ENCODE measurements around the gene TNIK.
"Not testable (repeated sequence)": the region's sequence is repeated elsewhere in the genome, so short reads cannot be mapped to it uniquely, and the experiment has no call there.

TNIK gene

GRCh38 chr3:171469376-171469775 is 9.2 kb upstream of the TNIK start:
- DNase-seq (ENCODE audit: low read depth in 3 of 3) = no peak

- no peak for DNase-seq (ENCODE audit: low read depth in 3 of 3)
These were observed 8.2 kb upstream of the TNIK start for GRCh38 chr3:171468296-171468906.

DNA sequence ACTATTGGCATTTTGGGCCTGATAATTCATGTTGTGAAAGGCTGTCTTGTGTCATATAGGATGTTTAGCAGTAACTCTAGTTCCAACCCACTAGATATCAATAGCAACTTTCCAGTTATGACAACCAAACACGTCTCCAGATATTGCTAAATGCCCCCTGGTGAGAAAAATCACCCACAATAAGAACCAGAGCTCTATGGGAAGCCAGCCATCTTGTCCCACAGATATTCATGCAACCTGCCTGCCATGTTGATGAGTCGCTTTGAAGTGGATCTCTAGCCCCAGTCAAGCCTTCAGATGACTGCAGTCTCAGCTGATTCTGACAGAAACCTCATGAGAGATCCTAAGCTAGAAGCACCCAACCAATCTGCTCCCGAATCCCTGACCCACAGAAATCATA is 5.6 kb upstream of the TNIK start:
- no peak for DNase-seq (ENCODE audit: low read depth in 3 of 3)

- no peak for DNase-seq (ENCODE audit: low read depth in 3 of 3)
These were observed 4.3 kb upstream of the TNIK start for GRCh38 chr3:171464462-171464861.

GRCh38 chr3:171462224-171462623 is 2.0 kb upstream of the TNIK start:
- no peak for DNase-seq (ENCODE audit: low read depth in 3 of 3)

DNA sequence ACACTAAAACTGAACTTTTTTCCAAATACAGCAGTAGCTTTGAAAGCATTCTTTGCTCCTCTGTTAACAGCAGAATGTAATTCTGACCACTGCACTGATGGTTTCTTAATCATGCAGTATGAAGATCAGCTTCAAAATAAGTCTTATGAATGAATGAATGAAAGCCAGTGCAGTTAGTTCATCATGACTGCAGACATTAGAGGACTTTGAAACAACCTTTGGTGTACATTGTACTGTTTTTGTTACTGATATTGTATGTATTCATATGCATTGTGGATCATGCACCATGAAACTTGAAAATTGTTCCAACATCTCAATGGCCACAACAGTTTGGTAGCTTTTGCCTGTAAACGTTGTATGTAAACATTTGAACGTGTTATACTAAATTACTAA is 1.3 kb upstream of the TNIK start:
- DNase-seq (ENCODE audit: low read depth in 3 of 3) = no peak

DNA sequence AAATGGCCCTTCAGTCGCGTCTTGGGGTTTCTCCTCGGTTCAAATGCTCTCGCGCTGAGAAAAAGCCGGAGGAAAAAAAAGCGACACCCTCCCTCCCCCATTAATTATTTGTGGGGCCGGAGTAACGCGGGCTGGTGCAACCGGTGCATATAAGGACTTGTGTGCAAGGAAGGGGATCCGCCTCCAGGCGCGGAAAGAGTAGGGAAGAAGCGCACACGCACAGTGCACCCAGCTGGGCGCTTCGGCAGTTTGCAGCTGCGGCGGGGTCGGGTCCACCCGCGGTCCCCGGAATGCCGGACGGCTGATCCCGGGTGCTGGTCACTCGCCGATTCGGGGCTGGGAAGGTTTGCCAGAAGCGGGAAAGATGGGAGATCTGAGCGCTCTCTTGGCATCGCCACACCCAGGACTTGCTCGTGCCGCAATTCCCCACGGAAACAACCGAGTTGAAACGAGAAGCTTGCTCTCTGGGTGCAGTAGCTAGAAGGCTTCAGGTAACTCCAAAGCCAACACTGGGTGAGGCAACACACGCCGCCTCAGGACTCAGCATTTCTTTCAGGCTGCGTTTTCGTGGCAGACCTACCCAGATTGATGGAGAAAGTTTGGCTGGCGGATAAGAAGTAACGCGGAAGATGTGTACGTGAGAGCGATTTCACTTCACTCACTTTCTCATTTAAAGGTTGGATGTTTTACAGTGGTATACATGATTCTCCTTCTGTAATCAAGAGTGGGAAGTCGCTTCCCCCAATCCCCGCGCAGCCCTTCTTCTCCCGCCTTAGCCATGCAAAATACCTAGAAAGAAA is 720 bp upstream of the TNIK start:
- DNase-seq (ENCODE audit: low read depth in 3 of 3) = peak in 2 of 3 donors; percentile 17 to 20

- DNase-seq (ENCODE audit: low read depth in 3 of 3) = peak in 2 of 3 donors; percentile 21 to 26
These were observed 866 bp downstream of the TNIK start for GRCh38 chr3:171459137-171459941.

DNA sequence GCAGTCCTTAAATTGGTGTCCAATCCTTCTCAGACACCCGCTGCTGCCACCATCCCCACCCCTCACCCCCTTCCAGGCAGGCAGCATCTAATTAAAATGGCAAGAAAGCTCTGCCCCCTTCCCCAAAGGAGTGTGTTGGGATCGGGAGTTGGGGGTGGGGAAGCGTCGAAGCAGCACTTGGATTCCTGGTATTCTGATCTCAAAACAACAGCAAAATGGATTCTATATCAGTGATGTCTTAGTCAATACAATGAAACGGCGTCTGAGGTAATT is 1.4 kb downstream of the TNIK start:
- DNase-seq (ENCODE audit: low read depth in 3 of 3) = no peak

DNA sequence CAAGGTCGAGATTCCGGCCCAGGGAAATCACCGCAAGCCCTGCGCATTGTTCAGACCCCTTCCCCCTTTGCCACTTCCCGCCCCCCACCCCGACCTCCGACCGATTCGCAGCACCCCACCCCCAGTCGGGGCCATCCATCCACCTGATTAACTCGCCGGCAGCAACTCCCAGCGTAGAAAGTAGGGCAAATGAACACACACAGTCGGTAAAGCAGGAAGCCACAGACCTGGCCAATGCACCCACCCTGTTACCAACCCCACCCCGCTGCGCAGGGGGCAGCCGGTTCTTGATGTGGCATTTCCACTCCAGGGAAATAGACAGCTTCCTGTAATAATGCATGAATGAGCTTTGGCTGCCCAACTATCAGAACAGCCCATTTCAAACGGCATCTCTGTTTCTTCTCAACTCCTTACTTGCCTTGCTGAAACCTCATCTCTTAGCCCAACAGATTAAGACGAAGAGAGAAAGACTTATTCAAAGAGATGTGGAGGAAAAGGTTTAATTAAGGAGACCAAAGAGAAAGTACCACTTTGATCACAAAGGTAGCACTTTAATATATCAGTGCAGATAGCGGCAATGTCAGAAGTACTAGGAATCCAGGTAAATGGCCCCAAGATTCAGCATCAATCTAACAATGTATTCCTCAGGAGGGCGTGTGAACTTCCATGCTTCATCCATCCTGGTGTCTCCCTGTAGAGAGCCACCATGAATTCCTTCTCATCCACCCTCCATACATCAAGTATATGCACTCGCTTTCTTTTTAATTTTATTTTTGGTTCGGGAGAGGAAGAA is 1.9 kb downstream of the TNIK start:
- no peak for DNase-seq (ENCODE audit: low read depth in 3 of 3)

- DNase-seq (ENCODE audit: low read depth in 3 of 3) = no peak
These were observed 2.6 kb downstream of the TNIK start for GRCh38 chr3:171457607-171458061.

GRCh38 chr3:171456765-171457606 is 3.2 kb downstream of the TNIK start:
- no peak for DNase-seq (ENCODE audit: low read depth in 3 of 3)

DNA sequence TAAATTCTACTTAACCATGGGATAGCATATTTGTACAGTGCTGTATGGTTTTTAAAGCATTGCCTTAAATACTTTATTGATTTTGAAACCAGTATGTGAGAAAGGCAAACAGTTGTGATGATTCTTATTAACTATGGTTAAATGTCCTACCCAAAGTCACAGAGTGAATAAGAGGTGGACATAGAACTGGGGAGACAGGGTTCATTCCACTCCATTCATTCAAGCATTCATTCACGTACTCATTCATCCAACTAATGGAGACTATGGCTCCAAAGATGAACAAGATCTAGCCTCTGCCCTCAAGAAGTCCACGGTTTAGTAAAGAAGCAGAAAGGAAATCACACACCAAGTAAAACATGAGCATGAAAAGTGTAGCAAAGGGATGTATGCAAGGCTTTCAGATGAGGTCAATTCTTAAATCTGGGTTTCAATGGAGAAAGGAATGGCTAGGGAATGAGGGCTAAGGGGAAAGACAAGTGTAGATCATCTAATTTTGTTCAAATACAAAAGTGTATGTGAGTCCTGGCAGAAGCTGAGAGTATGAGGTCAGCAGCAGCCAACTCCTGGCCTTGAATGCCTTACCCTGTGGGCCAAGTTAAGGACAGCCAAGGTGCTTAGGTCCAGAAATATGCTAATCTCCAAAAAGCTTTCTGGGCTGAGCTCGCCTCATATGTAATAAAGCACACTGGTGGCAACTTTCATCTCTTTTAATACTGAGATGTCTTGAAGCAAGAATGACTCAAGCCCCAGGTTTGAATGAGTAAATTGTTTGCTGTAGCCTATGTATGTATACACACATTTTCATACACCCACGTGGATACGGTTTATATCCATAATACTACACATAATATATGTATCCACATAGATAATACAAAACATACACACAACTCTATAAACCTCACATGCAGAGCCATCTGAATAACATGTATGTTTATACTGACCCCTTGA is 4.3 kb downstream of the TNIK start:
- no peak for DNase-seq (ENCODE audit: low read depth in 3 of 3)

DNA sequence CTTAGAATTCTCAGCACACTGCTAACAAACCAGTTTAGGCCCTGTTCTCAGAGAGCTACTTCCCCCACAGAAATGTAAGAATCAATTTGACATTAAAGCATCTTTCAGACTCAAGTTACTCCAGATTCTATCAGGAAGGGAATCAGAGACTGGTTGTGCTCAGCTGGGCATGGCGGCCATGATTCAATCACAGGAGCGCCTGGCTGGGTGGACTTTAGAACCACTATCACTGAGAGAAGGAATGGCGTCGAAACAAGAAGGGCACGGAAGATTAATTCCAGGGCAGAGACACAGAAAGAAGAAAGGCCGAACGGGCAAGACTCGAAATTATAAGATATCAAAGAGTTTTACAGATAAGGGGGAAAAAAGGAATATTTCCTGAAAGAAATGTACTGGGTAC is 6.2 kb downstream of the TNIK start:
- DNase-seq (ENCODE audit: low read depth in 3 of 3) = no peak

DNA sequence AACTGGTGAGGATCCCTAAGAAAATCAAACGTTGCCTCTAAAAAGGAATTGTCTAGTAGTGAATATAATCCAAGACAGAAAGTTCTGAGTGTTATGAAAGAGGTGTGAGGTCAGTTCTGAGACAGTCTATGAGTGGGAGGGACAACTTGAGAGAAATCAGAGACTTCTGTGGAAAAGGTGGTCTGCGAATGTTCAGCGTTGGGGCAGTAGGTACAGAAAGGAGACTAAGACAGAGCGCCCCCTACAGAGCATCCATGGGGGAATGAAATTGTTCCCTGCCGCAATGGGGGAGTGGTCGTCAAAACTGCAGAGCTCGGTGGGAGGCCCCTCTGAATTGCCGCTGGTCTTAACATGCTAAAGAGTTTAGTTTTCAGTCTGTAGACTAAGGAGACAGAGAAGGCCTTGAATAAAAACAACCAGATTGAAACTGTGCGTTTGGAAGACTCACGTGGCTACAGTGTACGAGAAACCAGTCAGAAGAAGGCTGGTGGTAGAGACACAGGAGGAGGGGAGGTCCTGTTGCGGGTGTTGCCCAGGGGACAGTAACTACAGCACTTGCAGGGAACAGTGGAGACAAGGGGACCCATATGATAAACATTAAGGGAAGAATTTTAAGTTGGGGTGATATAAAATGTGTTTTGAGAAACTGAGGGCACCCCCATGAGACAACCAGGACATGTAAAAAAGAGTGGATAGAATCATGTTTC is 6.9 kb downstream of the TNIK start:
- DNase-seq (ENCODE audit: low read depth in 3 of 3) = no peak

DNA sequence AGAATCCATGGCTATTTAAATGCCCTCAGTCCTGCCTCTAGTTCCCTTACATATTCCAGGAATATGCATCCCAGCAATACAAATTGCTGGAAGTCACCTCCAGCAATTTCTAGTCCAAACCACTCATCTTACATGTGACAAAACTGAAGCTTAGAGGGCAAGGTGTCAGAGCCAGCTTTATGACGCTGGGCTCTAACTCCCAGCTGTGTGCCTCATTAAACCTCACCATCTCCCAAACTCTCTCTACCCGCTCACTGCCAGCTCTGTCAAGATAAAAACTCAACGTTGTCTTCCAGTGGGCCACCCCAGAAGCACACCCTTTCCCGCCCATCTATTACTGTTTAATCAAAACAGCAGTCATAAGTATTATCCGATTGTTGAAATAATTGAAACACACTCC is 7.9 kb downstream of the TNIK start:
- no peak for DNase-seq (ENCODE audit: low read depth in 3 of 3)

GRCh38 chr3:171451915-171452314 is 8.3 kb downstream of the TNIK start:
- no peak for DNase-seq (ENCODE audit: low read depth in 3 of 3)

GRCh38 chr3:171447579-171447891 is 12.7 kb downstream of the TNIK start:
- DNase-seq (ENCODE audit: low read depth in 3 of 3) = not testable (repeated sequence)

GRCh38 chr3:171446801-171447578 is 13.2 kb downstream of the TNIK start:
- no peak for DNase-seq (ENCODE audit: low read depth in 3 of 3)

All from stimulated activated CD4-positive, alpha-beta T cell treated with anti-CD3 and anti-CD28 coated beads, TNF-alpha, amount 100 ng/mL, for 48 hours (primary cell).